GM23248 (cell line): ENCODE results near the gene CLCN7.

Source experiments
- EZH2 ChIP-seq: fragments of 200-600 bp; sonication (generic); IDR thresholded peaks from 2 replicates; pipeline ENCODE4 v1.6.1; 2018; ENCODE audit warnings: antibody characterized with exemption, mild to moderate bottlenecking; ENCODE audit not compliant: insufficient read depth, poor library complexity, severe bottlenecking
- EZH2phosphoT487 ChIP-seq: fragments of 200-600 bp; sonication (generic); IDR thresholded peaks from 2 replicates; pipeline ENCODE4 v1.6.1; 2018; ENCODE audit warnings: antibody characterized with exemption, moderate library complexity, mild to moderate bottlenecking, low read depth; ENCODE audit not compliant: insufficient read depth

- TF ChIP-seq EZH2, result no peak
- TF ChIP-seq EZH2phosphoT487, result no peak
Observed at GRCh38 chr16:1485847-1486496, 11.1 kb upstream of the CLCN7 start.
